ENCODE measurements around the gene CA12. TPM values are rescaled to one million over a fixed set of nuclear protein-coding genes. Genes with fewer than 3 reads are reported as not detected.

The CA12 gene
- total and polyA plus RNA-seq, 9 of the 15 experiments (the other 6 are each of a cell fraction or from before 2014, with no cell fraction given) = 0.01 to 0.78 (median 0.15) TPM; not detected in 1

DNA sequence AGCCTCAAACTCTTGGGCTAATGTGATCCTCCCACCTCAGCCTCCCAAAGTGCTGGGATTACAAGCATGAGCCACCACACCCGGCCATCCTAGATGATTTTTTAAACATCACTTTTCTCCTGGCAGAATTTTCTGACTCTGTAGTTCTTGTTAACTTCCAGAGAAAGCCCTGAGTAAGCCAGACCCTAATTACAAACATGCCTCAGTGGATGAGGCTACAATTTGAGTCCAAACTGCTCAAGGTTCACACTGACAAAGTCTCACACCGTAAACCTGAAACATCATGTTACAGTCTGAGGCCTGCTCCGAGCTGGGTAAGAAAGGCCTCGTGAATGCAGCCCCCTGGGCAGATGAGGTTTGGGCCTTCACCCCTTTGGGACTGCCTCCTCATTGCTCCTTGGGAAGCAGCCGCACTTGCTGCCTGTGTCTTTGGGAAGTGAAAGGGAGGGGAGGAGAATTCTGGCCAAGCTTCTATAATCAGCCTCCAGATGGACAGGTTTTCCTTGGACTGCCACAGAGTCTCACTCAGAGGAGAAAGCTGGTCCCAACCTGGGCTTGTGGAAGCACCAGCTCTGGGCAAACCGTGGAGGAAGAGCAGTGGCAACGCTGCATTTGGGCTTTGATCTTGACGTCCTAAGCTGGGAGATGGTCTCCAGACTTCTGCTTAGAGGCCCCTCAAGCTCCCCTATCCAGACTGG is 46.0 kb downstream of the CA12 start (continued):
- TF ChIP-seq, protein P1, sequence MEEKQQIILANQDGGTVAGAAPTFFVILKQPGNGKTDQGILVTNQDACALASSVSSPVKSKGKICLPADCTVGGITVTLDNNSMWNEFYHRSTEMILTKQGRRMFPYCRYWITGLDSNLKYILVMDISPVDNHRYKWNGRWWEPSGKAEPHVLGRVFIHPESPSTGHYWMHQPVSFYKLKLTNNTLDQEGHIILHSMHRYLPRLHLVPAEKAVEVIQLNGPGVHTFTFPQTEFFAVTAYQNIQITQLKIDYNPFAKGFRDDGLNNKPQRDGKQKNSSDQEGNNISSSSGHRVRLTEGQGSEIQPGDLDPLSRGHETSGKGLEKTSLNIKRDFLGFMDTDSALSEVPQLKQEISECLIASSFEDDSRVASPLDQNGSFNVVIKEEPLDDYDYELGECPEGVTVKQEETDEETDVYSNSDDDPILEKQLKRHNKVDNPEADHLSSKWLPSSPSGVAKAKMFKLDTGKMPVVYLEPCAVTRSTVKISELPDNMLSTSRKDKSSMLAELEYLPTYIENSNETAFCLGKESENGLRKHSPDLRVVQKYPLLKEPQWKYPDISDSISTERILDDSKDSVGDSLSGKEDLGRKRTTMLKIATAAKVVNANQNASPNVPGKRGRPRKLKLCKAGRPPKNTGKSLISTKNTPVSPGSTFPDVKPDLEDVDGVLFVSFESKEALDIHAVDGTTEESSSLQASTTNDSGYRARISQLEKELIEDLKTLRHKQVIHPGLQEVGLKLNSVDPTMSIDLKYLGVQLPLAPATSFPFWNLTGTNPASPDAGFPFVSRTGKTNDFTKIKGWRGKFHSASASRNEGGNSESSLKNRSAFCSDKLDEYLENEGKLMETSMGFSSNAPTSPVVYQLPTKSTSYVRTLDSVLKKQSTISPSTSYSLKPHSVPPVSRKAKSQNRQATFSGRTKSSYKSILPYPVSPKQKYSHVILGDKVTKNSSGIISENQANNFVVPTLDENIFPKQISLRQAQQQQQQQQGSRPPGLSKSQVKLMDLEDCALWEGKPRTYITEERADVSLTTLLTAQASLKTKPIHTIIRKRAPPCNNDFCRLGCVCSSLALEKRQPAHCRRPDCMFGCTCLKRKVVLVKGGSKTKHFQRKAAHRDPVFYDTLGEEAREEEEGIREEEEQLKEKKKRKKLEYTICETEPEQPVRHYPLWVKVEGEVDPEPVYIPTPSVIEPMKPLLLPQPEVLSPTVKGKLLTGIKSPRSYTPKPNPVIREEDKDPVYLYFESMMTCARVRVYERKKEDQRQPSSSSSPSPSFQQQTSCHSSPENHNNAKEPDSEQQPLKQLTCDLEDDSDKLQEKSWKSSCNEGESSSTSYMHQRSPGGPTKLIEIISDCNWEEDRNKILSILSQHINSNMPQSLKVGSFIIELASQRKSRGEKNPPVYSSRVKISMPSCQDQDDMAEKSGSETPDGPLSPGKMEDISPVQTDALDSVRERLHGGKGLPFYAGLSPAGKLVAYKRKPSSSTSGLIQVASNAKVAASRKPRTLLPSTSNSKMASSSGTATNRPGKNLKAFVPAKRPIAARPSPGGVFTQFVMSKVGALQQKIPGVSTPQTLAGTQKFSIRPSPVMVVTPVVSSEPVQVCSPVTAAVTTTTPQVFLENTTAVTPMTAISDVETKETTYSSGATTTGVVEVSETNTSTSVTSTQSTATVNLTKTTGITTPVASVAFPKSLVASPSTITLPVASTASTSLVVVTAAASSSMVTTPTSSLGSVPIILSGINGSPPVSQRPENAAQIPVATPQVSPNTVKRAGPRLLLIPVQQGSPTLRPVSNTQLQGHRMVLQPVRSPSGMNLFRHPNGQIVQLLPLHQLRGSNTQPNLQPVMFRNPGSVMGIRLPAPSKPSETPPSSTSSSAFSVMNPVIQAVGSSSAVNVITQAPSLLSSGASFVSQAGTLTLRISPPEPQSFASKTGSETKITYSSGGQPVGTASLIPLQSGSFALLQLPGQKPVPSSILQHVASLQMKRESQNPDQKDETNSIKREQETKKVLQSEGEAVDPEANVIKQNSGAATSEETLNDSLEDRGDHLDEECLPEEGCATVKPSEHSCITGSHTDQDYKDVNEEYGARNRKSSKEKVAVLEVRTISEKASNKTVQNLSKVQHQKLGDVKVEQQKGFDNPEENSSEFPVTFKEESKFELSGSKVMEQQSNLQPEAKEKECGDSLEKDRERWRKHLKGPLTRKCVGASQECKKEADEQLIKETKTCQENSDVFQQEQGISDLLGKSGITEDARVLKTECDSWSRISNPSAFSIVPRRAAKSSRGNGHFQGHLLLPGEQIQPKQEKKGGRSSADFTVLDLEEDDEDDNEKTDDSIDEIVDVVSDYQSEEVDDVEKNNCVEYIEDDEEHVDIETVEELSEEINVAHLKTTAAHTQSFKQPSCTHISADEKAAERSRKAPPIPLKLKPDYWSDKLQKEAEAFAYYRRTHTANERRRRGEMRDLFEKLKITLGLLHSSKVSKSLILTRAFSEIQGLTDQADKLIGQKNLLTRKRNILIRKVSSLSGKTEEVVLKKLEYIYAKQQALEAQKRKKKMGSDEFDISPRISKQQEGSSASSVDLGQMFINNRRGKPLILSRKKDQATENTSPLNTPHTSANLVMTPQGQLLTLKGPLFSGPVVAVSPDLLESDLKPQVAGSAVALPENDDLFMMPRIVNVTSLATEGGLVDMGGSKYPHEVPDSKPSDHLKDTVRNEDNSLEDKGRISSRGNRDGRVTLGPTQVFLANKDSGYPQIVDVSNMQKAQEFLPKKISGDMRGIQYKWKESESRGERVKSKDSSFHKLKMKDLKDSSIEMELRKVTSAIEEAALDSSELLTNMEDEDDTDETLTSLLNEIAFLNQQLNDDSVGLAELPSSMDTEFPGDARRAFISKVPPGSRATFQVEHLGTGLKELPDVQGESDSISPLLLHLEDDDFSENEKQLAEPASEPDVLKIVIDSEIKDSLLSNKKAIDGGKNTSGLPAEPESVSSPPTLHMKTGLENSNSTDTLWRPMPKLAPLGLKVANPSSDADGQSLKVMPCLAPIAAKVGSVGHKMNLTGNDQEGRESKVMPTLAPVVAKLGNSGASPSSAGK (IDR thresholded peaks at IDR 0.05) = no peak
- no peak for TF ChIP-seq PHF21A (IDR thresholded peaks at IDR 0.05; ENCODE audit: borderline replicate concordance, low read depth)
- TF ChIP-seq PCBP1 (IDR thresholded peaks at IDR 0.05; ENCODE audit: low read depth, low read length, poor library complexity, severe bottlenecking) = no peak
- TF ChIP-seq ELF4 (CRISPR knock-in tag; IDR thresholded peaks at IDR 0.05) = no peak
